NCI-H128 (cell line): Measurements from ENCODE around the gene MGAT3.
A peak's percentile ranks its signal among the peaks of the same experiment; 100 is the strongest.
"Not testable (repeated sequence)": the region's sequence is repeated elsewhere in the genome, so short reads cannot be mapped to it uniquely, and the experiment has no call there.

Experiments
- DNase-seq: peaks from one replicate; lab custom pipeline; 2025; ENCODE audit not compliant: unreplicated experiment; lab: John Stamatoyannopoulos, UW

MGAT3 gene

DNA sequence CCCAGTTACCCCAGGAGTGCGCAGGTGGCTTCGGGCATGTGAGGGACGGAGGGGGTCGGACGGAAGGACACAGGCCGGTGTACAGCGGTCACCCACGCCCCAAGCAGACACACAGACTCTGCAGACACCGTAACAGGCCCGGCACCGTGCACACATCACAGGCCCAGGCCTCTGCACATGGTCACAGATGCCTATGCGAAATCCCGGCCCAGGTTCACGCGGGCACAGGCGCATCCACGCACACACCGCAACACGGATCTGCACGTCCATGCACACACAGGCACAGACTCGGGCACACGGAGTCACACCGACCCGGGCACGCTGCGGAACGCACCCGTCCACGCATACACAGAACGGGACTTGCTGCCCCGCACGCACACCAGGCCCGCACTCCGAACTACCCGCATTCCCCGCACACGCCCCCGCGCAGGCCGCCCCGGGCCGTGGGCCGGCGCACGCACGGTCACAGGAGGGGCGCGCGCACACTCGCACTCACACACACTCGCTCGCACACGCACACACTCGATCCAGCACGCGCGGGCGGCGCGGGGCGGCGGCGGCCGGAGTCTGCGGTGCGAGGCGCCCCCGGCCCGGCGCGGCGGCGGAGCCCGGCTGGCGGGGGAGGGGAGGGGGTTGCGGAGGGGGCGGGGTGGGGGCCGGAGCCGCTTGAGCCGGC, at the start of gene MGAT3:
Gene MGAT3 (plus strand): TSS at position 491 of the 676 bp plus-strand sequence. CDS start 30,336 bp downstream, outside the sequence.
- no peak for DNase-seq

GRCh38 chr22:39408173-39408572, 48.6 kb upstream of the MGAT3 start:
- no peak for DNase-seq

GRCh38 chr22:39408807-39409206, 48.0 kb upstream of the MGAT3 start:
- DNase-seq, result no peak

- DNase-seq, result no peak
Observed at GRCh38 chr22:39409516-39410029, 47.2 kb upstream of the MGAT3 start.

GRCh38 chr22:39410264-39410663, 46.5 kb upstream of the MGAT3 start:
- DNase-seq, result no peak

DNA sequence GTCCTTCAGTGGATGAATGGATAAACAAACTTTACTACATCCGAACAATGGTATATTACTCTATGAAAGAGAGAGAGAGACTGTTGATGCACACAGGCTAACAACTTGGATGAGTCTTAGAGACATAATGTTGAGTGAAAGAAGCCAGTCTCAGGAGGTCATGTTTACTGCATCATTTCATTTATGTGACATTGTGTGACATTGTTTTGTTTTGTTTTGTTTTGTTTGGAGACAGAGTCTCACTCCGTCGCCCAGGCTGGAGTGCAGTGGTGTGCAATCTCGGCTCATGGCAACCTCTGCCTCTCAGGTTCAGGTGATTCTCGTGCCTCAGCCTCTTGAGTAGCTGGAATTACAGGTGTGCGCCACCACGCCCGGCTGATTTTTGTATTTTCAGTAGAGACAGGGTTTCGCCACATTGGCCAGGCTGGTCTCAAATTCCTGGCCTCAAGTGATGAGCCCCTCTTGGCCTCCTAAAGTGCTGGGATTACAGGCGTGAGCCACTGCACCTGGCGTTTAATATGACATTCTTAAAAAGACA, 44.9 kb upstream of the MGAT3 start:
- DNase-seq, result peak; percentile 2

GRCh38 chr22:39413204-39413603, 43.6 kb upstream of the MGAT3 start:
- not testable (repeated sequence) for DNase-seq

DNA sequence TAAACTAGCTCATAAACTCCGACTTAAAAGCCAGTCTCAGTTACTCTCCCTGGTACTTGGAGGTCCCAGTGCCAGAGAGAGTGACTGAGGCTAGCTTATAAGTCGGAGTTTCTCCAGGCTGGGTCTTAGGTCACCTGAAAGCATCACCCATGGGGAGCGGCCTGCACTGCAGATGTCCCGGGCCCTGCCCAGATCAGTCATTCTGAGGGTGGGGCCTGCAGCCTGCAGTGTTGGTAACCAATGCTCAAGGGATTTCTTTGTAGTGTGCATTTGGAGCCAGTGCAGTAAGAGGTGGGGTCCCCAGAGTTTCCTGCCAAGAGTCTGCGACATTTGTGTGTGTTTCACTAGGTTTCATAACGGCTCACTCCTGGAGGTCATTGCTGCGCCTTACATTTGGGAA, 42.4 kb upstream of the MGAT3 start:
- DNase-seq, result no peak

- DNase-seq, result no peak
Observed at GRCh38 chr22:39414886-39415285, 41.9 kb upstream of the MGAT3 start.

GRCh38 chr22:39415506-39415905, 41.3 kb upstream of the MGAT3 start:
- no peak for DNase-seq

GRCh38 chr22:39416319-39416718, 40.5 kb upstream of the MGAT3 start:
- no peak for DNase-seq

GRCh38 chr22:39417641-39418040, 39.2 kb upstream of the MGAT3 start:
- no peak for DNase-seq

- no peak for DNase-seq
Observed at GRCh38 chr22:39418696-39419095, 38.1 kb upstream of the MGAT3 start.

- no peak for DNase-seq
Observed at GRCh38 chr22:39419096-39419495, 37.7 kb upstream of the MGAT3 start.

DNA sequence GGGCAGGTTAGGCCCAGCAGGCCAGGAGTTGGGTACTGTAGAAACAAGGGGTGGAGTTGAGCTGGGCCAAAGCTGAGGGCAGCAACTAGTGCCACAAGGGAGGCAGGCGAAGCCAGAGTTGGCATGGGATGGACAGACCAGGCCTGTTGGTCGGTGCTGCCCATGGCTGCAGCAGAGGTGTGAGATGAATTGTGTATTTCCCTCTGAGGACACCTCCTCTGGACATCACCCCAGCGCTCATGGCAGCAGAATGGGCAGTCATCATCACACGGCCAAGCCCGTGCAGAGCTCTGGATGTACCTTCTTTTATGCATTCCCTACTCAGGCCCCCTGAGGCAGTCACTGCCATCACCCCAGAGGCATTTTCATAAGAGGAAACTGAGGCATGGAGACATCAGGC, 36.9 kb upstream of the MGAT3 start:
- DNase-seq, result no peak

- DNase-seq, result no peak
Observed at GRCh38 chr22:39421691-39422090, 35.1 kb upstream of the MGAT3 start.

DNA sequence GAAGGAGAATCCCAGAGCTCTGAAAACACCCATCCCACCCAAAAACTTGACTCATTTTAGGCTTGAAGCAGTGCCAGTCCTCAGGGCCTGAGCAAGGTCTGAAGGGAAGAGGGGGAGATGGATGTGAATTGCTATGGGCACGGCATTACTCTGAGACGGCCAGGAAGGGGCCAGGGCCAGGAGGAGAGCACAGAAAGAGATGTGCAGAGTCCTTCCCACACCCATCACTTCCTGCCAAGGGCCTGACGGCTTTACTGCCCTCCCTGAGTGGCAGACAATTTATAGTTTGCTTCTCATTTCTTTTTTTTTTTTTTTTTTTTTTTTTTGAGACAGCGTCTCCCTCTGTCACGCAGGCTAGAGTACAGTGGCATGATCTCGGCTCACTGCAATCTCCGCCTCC, 34.7 kb upstream of the MGAT3 start:
- no peak for DNase-seq

GRCh38 chr22:39422721-39423120, 34.1 kb upstream of the MGAT3 start:
- no peak for DNase-seq

GRCh38 chr22:39423976-39424375, 32.8 kb upstream of the MGAT3 start:
- DNase-seq, result no peak

DNA sequence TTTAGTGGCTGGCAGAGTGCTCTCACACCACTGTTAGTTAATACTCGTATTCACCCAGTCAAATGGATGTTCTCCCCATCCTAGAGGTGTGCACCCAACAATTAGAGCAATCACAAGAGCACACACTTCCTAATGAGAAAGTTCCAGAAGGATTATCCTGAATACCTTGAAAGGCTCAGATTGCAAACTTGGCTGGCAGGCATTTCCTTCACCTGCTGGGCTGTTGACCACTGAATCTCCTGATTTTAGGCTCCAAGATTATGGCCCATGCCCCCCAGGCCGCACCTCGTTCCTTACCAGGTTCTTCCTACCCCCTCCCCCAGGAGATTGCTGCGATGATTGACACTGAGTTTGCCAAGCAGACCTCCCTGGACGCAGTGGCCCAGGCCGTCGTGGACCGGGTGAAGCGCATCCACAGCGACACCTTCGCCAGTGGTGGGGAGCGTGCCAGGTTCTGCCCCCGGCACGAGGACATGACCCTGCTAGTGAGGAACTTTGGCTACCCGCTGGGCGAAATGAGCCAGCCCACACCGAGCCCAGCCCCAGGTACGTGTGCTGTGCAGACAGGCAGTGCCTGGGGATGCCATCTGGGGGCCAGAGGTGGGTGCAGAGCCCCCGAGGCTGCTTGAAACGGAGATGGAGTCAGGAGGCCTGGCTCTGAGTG, 30.3 kb upstream of the MGAT3 start:
- DNase-seq, result no peak

GRCh38 chr22:39427751-39428596, 28.8 kb upstream of the MGAT3 start:
- no peak for DNase-seq
